Natural killer cell treated with Interleukin-12 subunit alpha and Interleukin-12 subunit beta and Interleukin-15 and Interleukin-18, amount 100 ng/mL, for 72 hours (primary cell): Measurements from ENCODE around the gene SVEP1. TPM values are rescaled to one million over a fixed set of nuclear protein-coding genes. Genes with fewer than 3 reads are reported as not detected.
"Not testable (repeated sequence)": the region's sequence is repeated elsewhere in the genome, so short reads cannot be mapped to it uniquely, and the experiment has no call there.

Source experiments
- ATAC-seq, 2 donors: fragments of 150-1000 bp; cut with Tn5 transposase in 1 of 2; sonication (Bioruptor Pico), chemical (Tn5 transposase) in 1 of 2; 2 replicates each; pipeline ENCODE4 v1.10.0; 2021
- DNase-seq: peaks from one replicate; pipeline ENCODE4 v3.0.0; 2022; ENCODE audit warnings: low spot score
- H3K27ac Mint-ChIP-seq, 2 donors: 1 replicate in 1 of 2; 2 replicates in 1 of 2; pipeline ENCODE4 v1.8.0; 2022; ENCODE audit warnings: mixed read lengths in 2 of 2, mild to moderate bottlenecking in 1 of 2, moderate library complexity in 1 of 2
- H3K27me3 Mint-ChIP-seq, 2 donors: 1 replicate in 1 of 2; 2 replicates in 1 of 2; pipeline ENCODE4 v1.8.0; 2022; ENCODE audit warnings: mixed read lengths in 2 of 2
- H3K36me3 Mint-ChIP-seq: one replicate; pipeline ENCODE4 v1.8.0; 2022; ENCODE audit warnings: mixed read lengths
- H3K4me1 Mint-ChIP-seq, 2 donors: 1 replicate in 1 of 2; 2 replicates in 1 of 2; pipeline ENCODE4 v1.8.0; 2022; ENCODE audit warnings: low read depth in 2 of 2, mixed read lengths in 2 of 2, mild to moderate bottlenecking in 1 of 2
- H3K4me3 Mint-ChIP-seq: one replicate; pipeline ENCODE4 v1.8.0; 2022; ENCODE audit warnings: mixed read lengths
- H3K9me3 Mint-ChIP-seq: 2 replicates; pipeline ENCODE4 v1.8.0; 2022; ENCODE audit warnings: mixed read lengths
- total RNA-seq, 2 donors: library from RNA; stranded (reverse); gene quantifications; one replicate each; pipeline ENCODE4 v1.2.3, GENCODE V29; 2022

The SVEP1 gene
- total RNA-seq, 2 donors from 2014 or later, result not detected

DNA sequence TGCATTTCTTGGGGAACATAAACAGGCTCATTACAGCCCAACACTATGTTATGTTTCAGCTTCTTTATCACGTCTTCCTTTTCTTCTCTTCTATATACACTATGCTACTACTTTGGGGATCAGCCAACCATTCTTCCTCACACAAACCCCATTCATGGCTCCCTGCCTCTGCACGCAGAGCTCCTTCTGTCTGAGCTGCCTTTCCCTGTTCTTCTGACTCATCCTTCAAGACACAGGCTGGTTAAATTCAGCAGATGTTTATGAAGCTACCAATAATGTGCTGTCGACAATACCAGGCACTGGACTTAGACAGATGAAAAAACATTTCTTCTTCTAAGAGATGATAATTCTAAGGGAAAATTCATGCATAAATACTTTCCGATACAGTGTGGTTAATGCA lies 139.4 kb downstream of the SVEP1 start:
- ATAC-seq, result no peak
- peaks cover 7% of the 10 kb centered on the region for H3K9me3 Mint-ChIP-seq
- no peaks in the 10 kb centered on the region for H3K36me3 Mint-ChIP-seq
- H3K27ac Mint-ChIP-seq, result no peak overlapping the region
- no peak overlapping the region for H3K4me3 Mint-ChIP-seq
- H3K4me1 Mint-ChIP-seq, result no peaks in the 10 kb centered on the region
- H3K27me3 Mint-ChIP-seq, result no peaks in the 10 kb centered on the region
- DNase-seq, result no peak

DNA sequence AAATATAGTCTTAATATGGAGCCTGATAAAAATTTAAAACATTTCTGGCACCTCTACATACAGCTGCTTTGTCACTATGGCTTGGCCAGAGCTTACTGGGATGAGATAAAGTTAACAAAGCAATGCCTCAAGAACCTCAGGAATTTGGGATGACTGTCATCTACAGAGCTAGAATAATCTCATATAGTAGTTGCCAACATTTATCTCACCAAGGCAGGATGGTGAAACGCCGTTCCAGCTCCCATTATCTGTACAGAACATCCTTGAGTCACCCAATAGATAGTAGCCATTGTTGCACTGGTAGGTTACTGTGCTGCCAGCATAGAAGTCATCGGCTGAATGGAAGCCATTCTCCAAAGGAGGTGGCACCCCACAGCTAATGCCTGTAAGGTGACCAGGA lies 147.3 kb downstream of the SVEP1 start:
- no peaks in the 10 kb centered on the region for H3K36me3 Mint-ChIP-seq
- H3K9me3 Mint-ChIP-seq, result no peaks in the 10 kb centered on the region
- H3K4me3 Mint-ChIP-seq, result no peak overlapping the region
- H3K27me3 Mint-ChIP-seq, result no peaks in the 10 kb centered on the region
- ATAC-seq, result no peak
- no peak overlapping the region for H3K27ac Mint-ChIP-seq
- no peaks in the 10 kb centered on the region for H3K4me1 Mint-ChIP-seq
- DNase-seq, result no peak

- Mint-ChIP-seq H3K27me3 (no peaks in the 10 kb centered on the region), H3K4me3 (no peak overlapping the region), H3K4me1 (no peaks in the 10 kb centered on the region), H3K9me3 (no peaks in the 10 kb centered on the region), H3K36me3 (no peaks in the 10 kb centered on the region), H3K27ac (no peak overlapping the region)
- no peak for DNase-seq
- no peak for ATAC-seq
Measured at GRCh38 chr9:110429453-110429852, 150.1 kb downstream of the SVEP1 start.

GRCh38 chr9:110427497-110428104 lies 151.9 kb downstream of the SVEP1 start:
- no peaks in the 10 kb centered on the region for H3K4me1 Mint-ChIP-seq
- H3K36me3 Mint-ChIP-seq, result no peaks in the 10 kb centered on the region
- ATAC-seq, result no peak
- H3K27me3 Mint-ChIP-seq, result no peaks in the 10 kb centered on the region
- H3K4me3 Mint-ChIP-seq, result no peak overlapping the region
- no peaks in the 10 kb centered on the region for H3K9me3 Mint-ChIP-seq
- no peak overlapping the region for H3K27ac Mint-ChIP-seq
- DNase-seq, result no peak

GRCh38 chr9:110426052-110426709 lies 153.4 kb downstream of the SVEP1 start:
- Mint-ChIP-seq H3K36me3 (no peaks in the 10 kb centered on the region), H3K9me3 (no peaks in the 10 kb centered on the region), H3K27ac (no peak overlapping the region), H3K4me1 (no peaks in the 10 kb centered on the region), H3K27me3 (no peaks in the 10 kb centered on the region), H3K4me3 (no peak overlapping the region)
- DNase-seq (no peak), ATAC-seq (no peak)

- no peak overlapping the region for H3K4me3 Mint-ChIP-seq
- no peaks in the 10 kb centered on the region for H3K4me1 Mint-ChIP-seq
- H3K36me3 Mint-ChIP-seq, result peaks cover 13% of the 10 kb centered on the region
- no peaks in the 10 kb centered on the region for H3K27me3 Mint-ChIP-seq
- ATAC-seq (no peak), DNase-seq (no peak)
- H3K27ac Mint-ChIP-seq, result no peak overlapping the region
- H3K9me3 Mint-ChIP-seq, result peaks cover 6% of the 10 kb centered on the region
Measured at GRCh38 chr9:110414471-110414870, 165.1 kb downstream of the SVEP1 start.

GRCh38 chr9:110410961-110411360 lies 168.6 kb downstream of the SVEP1 start:
- H3K27ac Mint-ChIP-seq, result no peak overlapping the region
- no peak for DNase-seq
- H3K4me1 Mint-ChIP-seq, result no peaks in the 10 kb centered on the region
- H3K9me3 Mint-ChIP-seq, result peaks cover 5% of the 10 kb centered on the region
- peaks cover 8% of the 10 kb centered on the region for H3K36me3 Mint-ChIP-seq
- no peak for ATAC-seq
- H3K4me3 Mint-ChIP-seq, result no peak overlapping the region
- no peaks in the 10 kb centered on the region for H3K27me3 Mint-ChIP-seq

- Mint-ChIP-seq H3K4me3 (no peak overlapping the region), H3K27me3 (no peaks in the 10 kb centered on the region), H3K36me3 (no peaks in the 10 kb centered on the region), H3K27ac (no peak overlapping the region), H3K9me3 (peaks cover 2% of the 10 kb centered on the region), H3K4me1 (no peaks in the 10 kb centered on the region)
- ATAC-seq, result no peak
- DNase-seq, result no peak
Measured at GRCh38 chr9:110408598-110408997, 170.9 kb downstream of the SVEP1 start.

DNA sequence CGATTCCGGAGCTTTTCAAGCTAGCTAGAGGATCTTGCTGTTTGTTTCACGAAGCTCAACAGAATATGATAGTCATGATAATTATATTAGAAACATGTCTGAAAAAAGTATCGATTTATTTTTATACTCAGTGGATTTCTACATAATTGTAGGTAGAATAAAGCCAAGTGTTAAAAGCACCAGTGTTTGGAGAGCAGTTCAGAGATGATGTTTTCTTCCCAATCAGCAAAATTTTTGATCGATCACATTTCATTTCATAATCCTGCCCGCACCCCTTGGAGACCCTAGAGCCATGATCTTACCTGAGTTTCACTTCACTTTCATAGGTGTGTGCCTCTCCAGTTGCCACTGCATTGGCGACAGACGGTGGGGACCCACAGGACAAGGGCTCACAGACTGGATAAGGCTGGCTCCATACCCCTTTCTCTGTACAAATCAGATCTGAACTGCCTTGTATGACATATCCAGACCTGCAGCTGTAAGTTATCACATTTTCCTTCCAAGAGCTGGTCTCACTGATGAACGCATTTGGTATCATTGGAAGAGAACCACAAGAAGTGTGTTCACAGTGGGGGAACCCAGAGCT lies 173.6 kb downstream of the SVEP1 start:
- H3K36me3 Mint-ChIP-seq, result no peaks in the 10 kb centered on the region
- H3K27me3 Mint-ChIP-seq, result no peaks in the 10 kb centered on the region
- no peak for ATAC-seq
- H3K9me3 Mint-ChIP-seq, result peaks cover 2% of the 10 kb centered on the region
- H3K4me1 Mint-ChIP-seq, result no peaks in the 10 kb centered on the region
- no peak overlapping the region for H3K27ac Mint-ChIP-seq
- no peak for DNase-seq
- H3K4me3 Mint-ChIP-seq, result no peak overlapping the region

DNA sequence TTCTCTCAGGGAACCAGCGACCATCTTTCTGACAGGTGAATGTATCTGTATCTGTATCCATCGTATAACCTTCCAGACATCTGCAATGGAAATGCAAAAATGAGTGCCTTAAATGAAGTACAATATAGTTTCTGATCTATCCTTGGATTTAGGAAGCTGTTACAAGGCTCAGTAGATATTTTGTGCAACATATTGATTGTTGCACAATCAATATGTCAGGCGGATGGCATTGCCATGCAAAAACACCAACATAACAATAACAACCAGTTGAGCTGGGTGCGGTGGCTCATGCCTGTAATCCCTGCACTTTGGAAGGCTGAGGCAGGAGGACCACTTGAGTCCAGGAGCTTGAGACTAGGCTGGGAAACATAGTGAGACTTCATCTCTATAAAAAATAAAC lies 175.1 kb downstream of the SVEP1 start:
- H3K36me3 Mint-ChIP-seq, result no peaks in the 10 kb centered on the region
- no peaks in the 10 kb centered on the region for H3K27me3 Mint-ChIP-seq
- H3K4me1 Mint-ChIP-seq, result no peaks in the 10 kb centered on the region
- ATAC-seq (no peak), DNase-seq (no peak)
- H3K9me3 Mint-ChIP-seq, result peaks cover 2% of the 10 kb centered on the region
- H3K4me3 Mint-ChIP-seq, result no peak overlapping the region
- H3K27ac Mint-ChIP-seq, result no peak overlapping the region

- H3K4me3 Mint-ChIP-seq, result no peak overlapping the region
- DNase-seq (no peak), ATAC-seq (no peak)
- H3K4me1 Mint-ChIP-seq, result no peaks in the 10 kb centered on the region
- H3K27ac Mint-ChIP-seq, result no peak overlapping the region
- no peaks in the 10 kb centered on the region for H3K27me3 Mint-ChIP-seq
- no peaks in the 10 kb centered on the region for H3K9me3 Mint-ChIP-seq
- no peaks in the 10 kb centered on the region for H3K36me3 Mint-ChIP-seq
Measured at GRCh38 chr9:110399983-110400382, 179.6 kb downstream of the SVEP1 start.

DNA sequence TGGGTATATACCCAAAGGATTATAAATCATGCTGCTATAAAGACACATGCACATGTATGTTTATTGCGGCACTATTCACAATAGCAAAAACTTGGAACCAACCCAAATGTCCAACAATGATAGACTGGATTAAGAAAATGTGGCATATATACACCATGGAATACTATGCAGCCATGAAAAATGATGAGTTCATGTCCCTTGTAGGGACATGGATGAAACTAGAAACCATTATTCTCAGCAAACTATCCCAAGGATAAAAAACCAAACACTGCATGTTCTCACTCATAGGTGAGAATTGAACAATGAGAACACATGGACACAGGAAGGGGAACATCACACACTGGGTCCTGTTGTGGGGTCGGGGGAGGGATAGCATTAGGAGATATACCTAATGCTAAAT lies 180.5 kb downstream of the SVEP1 start:
- H3K9me3 Mint-ChIP-seq, DNase-seq, ATAC-seq, H3K4me3 Mint-ChIP-seq, H3K27ac Mint-ChIP-seq, H3K4me1 Mint-ChIP-seq, H3K36me3 Mint-ChIP-seq, H3K27me3 Mint-ChIP-seq: not testable (repeated sequence)

DNA sequence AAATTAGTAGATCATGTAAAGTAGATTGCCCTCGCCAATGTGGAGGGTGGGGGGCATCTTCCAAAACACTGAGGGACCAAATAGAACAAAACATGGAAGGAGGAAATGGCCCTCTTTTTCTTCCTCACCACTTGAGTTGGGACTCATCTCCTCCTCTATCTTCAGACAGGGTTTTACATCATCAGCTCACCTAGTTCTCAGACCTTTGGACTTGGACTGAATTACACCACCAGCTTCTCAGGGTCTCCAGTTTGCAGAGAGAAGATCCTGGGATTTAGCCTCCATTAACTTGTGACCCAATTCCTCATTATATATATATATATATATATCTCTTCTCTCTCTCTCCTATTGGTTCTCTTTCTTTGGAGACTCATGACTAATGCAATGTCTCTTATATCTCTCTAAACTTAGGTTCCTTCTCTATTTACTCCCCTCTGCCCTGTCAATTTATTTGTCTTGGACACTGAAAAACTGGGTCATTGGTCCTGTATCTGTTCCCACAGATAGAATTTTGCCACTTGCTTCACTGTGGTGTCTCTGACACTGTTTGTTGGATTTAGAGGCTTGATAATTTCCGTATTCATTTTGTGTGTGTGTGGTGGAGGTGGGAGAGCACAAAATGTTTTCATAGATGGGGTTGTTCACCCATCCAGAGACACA lies 187.6 kb downstream of the SVEP1 start:
- Mint-ChIP-seq H3K4me3 (no peak overlapping the region), H3K27me3 (peaks cover 0 to 2% of the 10 kb centered on the region in 2 donors), H3K9me3 (peaks cover 3% of the 10 kb centered on the region), H3K4me1 (no peaks in the 10 kb centered on the region), H3K27ac (no peak overlapping the region), H3K36me3 (no peaks in the 10 kb centered on the region)
- DNase-seq (no peak), ATAC-seq (no peak)

GRCh38 chr9:110389148-110389750 lies 190.3 kb downstream of the SVEP1 start:
- H3K4me1 Mint-ChIP-seq, result no peaks in the 10 kb centered on the region
- no peak overlapping the region for H3K27ac Mint-ChIP-seq
- no peaks in the 10 kb centered on the region for H3K36me3 Mint-ChIP-seq
- no peaks in the 10 kb centered on the region for H3K9me3 Mint-ChIP-seq
- H3K4me3 Mint-ChIP-seq, result no peak overlapping the region
- no peak for DNase-seq
- ATAC-seq, result no peak
- peaks cover 0 to 2% of the 10 kb centered on the region in 2 donors for H3K27me3 Mint-ChIP-seq
